Keratinocyte (primary cell): Measurements from ENCODE around the gene ALG12. TPM values are rescaled to one million over a fixed set of nuclear protein-coding genes. Genes with fewer than 3 reads are reported as not detected.

Source experiments
- DNase-seq: peaks from one replicate; pipeline ENCODE4 v3.0.0-alpha.2; 2011; ENCODE audit warnings: low read depth, missing footprints, low spot score
- FAIRE-seq: peaks from 2 replicates; lab custom pipeline; 2011; peaks lifted over from hg19 to GRCh38; lab: Jason Lieb, UNC
- H2AFZ ChIP-seq: 2 replicates; pipeline ENCODE4 v1.6.0; 2012; ENCODE audit warnings: low read length, control low read depth, inconsistent platforms; ENCODE audit not compliant: control insufficient read depth
- H3K27ac ChIP-seq: 2 replicates; pipeline ENCODE4 v1.5.1; 2011; ENCODE audit warnings: low read length; ENCODE audit not compliant: control insufficient read depth, insufficient read depth
- H3K27me3 ChIP-seq: 3 replicates; pipeline ENCODE4 v1.6.0; 2011; ENCODE audit warnings: low read length; ENCODE audit not compliant: control insufficient read depth, insufficient read depth; ENCODE audit errors: extremely low read depth
- H3K36me3 ChIP-seq, 2 experiments: 2 replicates in 1 of 2; 3 replicates in 1 of 2; pipeline ENCODE4 v1.5.1; 2011; ENCODE audit warnings: low read length in 2 of 2, mild to moderate bottlenecking in 1 of 2; ENCODE audit not compliant: control insufficient read depth in 2 of 2, insufficient read depth in 2 of 2; ENCODE audit errors: extremely low read depth in 1 of 2
- H3K4me1 ChIP-seq: 3 replicates; pipeline ENCODE4 v1.5.1; 2011; ENCODE audit warnings: low read length; ENCODE audit not compliant: control insufficient read depth, insufficient read depth; ENCODE audit errors: extremely low read depth
- H3K4me2 ChIP-seq: 3 replicates; pipeline ENCODE4 v1.6.0; 2011; ENCODE audit warnings: low read depth, low read length; ENCODE audit not compliant: control insufficient read depth, insufficient read depth; ENCODE audit errors: extremely low read depth
- H3K4me3 ChIP-seq, 3 experiments: fragments of 200-600 bp in 1 of 3; sonication (generic) in 1 of 3; 2 replicates in 2 of 3; 3 replicates in 1 of 3; pipeline ENCODE4 v1.5.1; 2011 to 2016; ENCODE audit warnings: low read length in 3 of 3, mild to moderate bottlenecking in 3 of 3, control low read depth in 2 of 3, inconsistent platforms in 1 of 3, low read depth in 1 of 3, mixed read lengths in 1 of 3, mixed run types in 1 of 3, moderate library complexity in 1 of 3; ENCODE audit not compliant: control insufficient read depth in 2 of 3, insufficient read depth in 2 of 3; ENCODE audit errors: extremely low read depth in 1 of 3
- H3K79me2 ChIP-seq: 2 replicates; pipeline ENCODE4 v1.6.0; 2012; ENCODE audit warnings: low read length; ENCODE audit not compliant: control insufficient read depth, insufficient read depth
- H3K9ac ChIP-seq: 3 replicates; pipeline ENCODE4 v1.6.0; 2011; ENCODE audit warnings: low read length; ENCODE audit not compliant: control insufficient read depth, insufficient read depth; ENCODE audit errors: extremely low read depth
- H3K9me1 ChIP-seq: 3 replicates; pipeline ENCODE4 v1.6.0; 2011; ENCODE audit warnings: low read length; ENCODE audit not compliant: control insufficient read depth, insufficient read depth; ENCODE audit errors: extremely low read depth
- H3K9me3 ChIP-seq: 2 replicates; pipeline ENCODE4 v1.5.1; 2012; ENCODE audit warnings: low read depth, low read length; ENCODE audit not compliant: control insufficient read depth
- H4K20me1 ChIP-seq: 3 replicates; pipeline ENCODE4 v1.6.0; 2011; ENCODE audit warnings: low read length; ENCODE audit not compliant: control insufficient read depth, insufficient read depth; ENCODE audit errors: extremely low read depth
- CTCF ChIP-seq, 3 experiments: IDR thresholded peaks in 1 of 3; conservative IDR thresholded peaks in 1 of 3; optimal IDR thresholded peaks in 1 of 3; 2 replicates in 2 of 3; 3 replicates in 1 of 3; pipeline versions ENCODE3 to v1.5.1; 2011; ENCODE audit warnings: low read length in 3 of 3, mild to moderate bottlenecking in 3 of 3, moderate library complexity in 2 of 3, control low read depth in 1 of 3, inconsistent platforms in 1 of 3; ENCODE audit not compliant: insufficient read depth in 2 of 3; ENCODE audit errors: extremely low read depth in 1 of 3
- EZH2 ChIP-seq: IDR thresholded peaks from one replicate; pipeline ENCODE4 v1.6.1; 2012; ENCODE audit warnings: inconsistent platforms, mild to moderate bottlenecking, low read length, moderate library complexity
- dilution Hi-C: fragments of 300-500 bp; cut with MboI; formaldehyde crosslinking; loops from one replicate; pipeline ENCODE4 v1.7.0; 2020; ENCODE audit warnings: low sequenced_read_pairs; ENCODE audit not compliant: extremely low pct_ligation_motif_present
- polyA plus RNA-seq, 5 experiments: library from polyadenylated mRNA; depleted of rRNA in 3 of 5; stranded (reverse) in 3 of 5; stranded (forward) in 1 of 5; unstranded in 1 of 5; fragments of >200 nt; gene quantifications; 1 replicate in 1 of 5; 2 replicates in 3 of 5; 3 replicates in 1 of 5; pipeline versions ENCODE4 v1.2.1 to v1.2.3, GENCODE V29; 2011 to 2012; ENCODE audit warnings: missing spikeins in 2 of 5, low read depth in 1 of 5, low replicate concordance in 1 of 5

The ALG12 gene
- polyA plus RNA-seq, 1 donor (not counting 4 experiments of a cell fraction or from before 2014, with no cell fraction given), result 6.3 TPM

- no peak for FAIRE-seq
- H3K79me2 ChIP-seq, result no peaks in the 10 kb centered on the region
- dilution Hi-C loops, result no loop called here
Observed at GRCh38 chr22:49943405-49943765, 25.1 kb upstream of the ALG12 start.

GRCh38 chr22:49942565-49943404, 24.5 kb upstream of the ALG12 start:
- Histone ChIP-seq H3K79me2 (no peaks in the 10 kb centered on the region), H3K9me3 (no peaks in the 10 kb centered on the region), H3K27ac (no peak overlapping the region), H3K9ac (no peak overlapping the region), H3K9me1 (no peaks in the 10 kb centered on the region), H3K4me1 (peaks cover 10% of the 10 kb centered on the region), H3K4me3 (no peak overlapping the region), H3K27me3 (no peaks in the 10 kb centered on the region), H2AFZ (no peak overlapping the region), H4K20me1 (no peaks in the 10 kb centered on the region), H3K4me2 (no peak overlapping the region), H3K36me3 (no peaks in the 10 kb centered on the region)
- no peak for TF ChIP-seq CTCF (optimal IDR thresholded peaks at IDR 0.05 in 1 of 3, IDR thresholded peaks at IDR 0.05 in 1 of 3, conservative IDR thresholded peaks at IDR 0.05 in 1 of 3; ENCODE audit: extremely low read depth in 1 of 3, insufficient read depth in 2 of 3, low read length in 3 of 3)
- TF ChIP-seq EZH2, result no peak
- dilution Hi-C loops, result no loop called here
- no peak for DNase-seq
- FAIRE-seq, result no peak

More at GRCh38 chr22:49943405-49943765, 25.1 kb upstream of the ALG12 start:
- Histone ChIP-seq H3K9ac (no peak overlapping the region), H3K4me1 (peaks cover 12% of the 10 kb centered on the region), H3K4me2 (no peak overlapping the region), H3K9me3 (no peaks in the 10 kb centered on the region), H3K4me3 (no peak overlapping the region), H3K27ac (no peak overlapping the region), H3K27me3 (no peaks in the 10 kb centered on the region), H3K36me3 (no peaks in the 10 kb centered on the region), H2AFZ (no peak overlapping the region), H4K20me1 (no peaks in the 10 kb centered on the region), H3K9me1 (no peaks in the 10 kb centered on the region)
- DNase-seq, result no peak
- TF ChIP-seq EZH2 (no peak), CTCF (optimal IDR thresholded peaks at IDR 0.05 in 1 of 3, IDR thresholded peaks at IDR 0.05 in 1 of 3, conservative IDR thresholded peaks at IDR 0.05 in 1 of 3; ENCODE audit: extremely low read depth in 1 of 3, insufficient read depth in 2 of 3, low read length in 3 of 3) (no peak)
